Effector memory CD4-positive, alpha-beta T cell (primary cell): ENCODE data around the gene TMCO4.

ENCODE experiments used
- DNase-seq, 3 donors: peaks; one replicate each; pipeline ENCODE4 v3.0.0-alpha.2; 2020
- H3K27ac ChIP-seq: 2 replicates; pipeline ENCODE4 v1.7.0; 2013; ENCODE audit warnings: mild to moderate bottlenecking, low read length, moderate library complexity; ENCODE audit not compliant: insufficient read depth, poor library complexity, severe bottlenecking
- H3K27me3 ChIP-seq: replicated peaks from 2 replicates; pipeline ENCODE4 v1.7.0; 2013; ENCODE audit warnings: mild to moderate bottlenecking, low read length; ENCODE audit not compliant: insufficient read depth, control insufficient read depth, poor library complexity, severe bottlenecking
- H3K36me3 ChIP-seq: 2 replicates; pipeline ENCODE4 v1.7.0; 2013; ENCODE audit warnings: mild to moderate bottlenecking, low read length, moderate library complexity; ENCODE audit not compliant: control insufficient read depth, insufficient read depth
- H3K4me1 ChIP-seq: 2 replicates; pipeline ENCODE4 v1.7.0; 2013; ENCODE audit warnings: low read length, mild to moderate bottlenecking; ENCODE audit not compliant: control insufficient read depth, insufficient read depth, poor library complexity, severe bottlenecking
- H3K4me3 ChIP-seq: 2 replicates; pipeline ENCODE4 v1.7.0; 2013; ENCODE audit warnings: low read length, low read depth, mild to moderate bottlenecking; ENCODE audit not compliant: insufficient read depth, poor library complexity, severe bottlenecking
- H3K9me3 ChIP-seq: 2 replicates; pipeline ENCODE4 v1.7.0; 2013; ENCODE audit warnings: mild to moderate bottlenecking, low read length, moderate library complexity; ENCODE audit not compliant: control insufficient read depth

TMCO4 gene

GRCh38 chr1:19655718-19656080 lies 144.0 kb downstream of the TMCO4 start:
- DNase-seq, result no peak
- no peaks in the 10 kb centered on the region for H3K9me3 ChIP-seq
- H3K36me3 ChIP-seq, result no peaks in the 10 kb centered on the region
- no peaks in the 10 kb centered on the region for H3K27me3 ChIP-seq
- H3K4me1 ChIP-seq, result peaks cover 3% of the 10 kb centered on the region
- no peak overlapping the region for H3K4me3 ChIP-seq
- no peak overlapping the region for H3K27ac ChIP-seq

GRCh38 chr1:19654886-19655717 lies 144.6 kb downstream of the TMCO4 start:
- H3K9me3 ChIP-seq, result no peaks in the 10 kb centered on the region
- H3K36me3 ChIP-seq, result no peaks in the 10 kb centered on the region
- no peak overlapping the region for H3K27ac ChIP-seq
- no peak overlapping the region for H3K4me3 ChIP-seq
- no peak for DNase-seq
- peaks cover 3% of the 10 kb centered on the region for H3K4me1 ChIP-seq
- no peaks in the 10 kb centered on the region for H3K27me3 ChIP-seq

GRCh38 chr1:19654386-19654785 lies 145.3 kb downstream of the TMCO4 start:
- no peaks in the 10 kb centered on the region for H3K4me1 ChIP-seq
- H3K36me3 ChIP-seq, result no peaks in the 10 kb centered on the region
- H3K27ac ChIP-seq, result no peak overlapping the region
- no peaks in the 10 kb centered on the region for H3K27me3 ChIP-seq
- no peak overlapping the region for H3K4me3 ChIP-seq
- no peak for DNase-seq
- no peaks in the 10 kb centered on the region for H3K9me3 ChIP-seq

GRCh38 chr1:19651141-19651737 lies 148.5 kb downstream of the TMCO4 start:
- Histone ChIP-seq H3K4me3 (no peak overlapping the region), H3K4me1 (peaks cover 4% of the 10 kb centered on the region), H3K27ac (no peak overlapping the region), H3K27me3 (no peaks in the 10 kb centered on the region), H3K9me3 (no peaks in the 10 kb centered on the region), H3K36me3 (no peaks in the 10 kb centered on the region)
- peak in 1 of 3 donors; percentile 16 for DNase-seq

- no peaks in the 10 kb centered on the region for H3K27me3 ChIP-seq
- no peak for DNase-seq
- H3K27ac ChIP-seq, result no peak overlapping the region
- no peaks in the 10 kb centered on the region for H3K36me3 ChIP-seq
- H3K4me3 ChIP-seq, result no peak overlapping the region
- no peaks in the 10 kb centered on the region for H3K9me3 ChIP-seq
- H3K4me1 ChIP-seq, result peaks cover 4% of the 10 kb centered on the region
Observed at GRCh38 chr1:19650416-19651140, 149.1 kb downstream of the TMCO4 start.

GRCh38 chr1:19648689-19649088 lies 151.0 kb downstream of the TMCO4 start:
- Histone ChIP-seq H3K27ac (no peak overlapping the region), H3K4me3 (no peak overlapping the region), H3K27me3 (no peaks in the 10 kb centered on the region), H3K9me3 (no peaks in the 10 kb centered on the region), H3K4me1 (peaks cover 11% of the 10 kb centered on the region), H3K36me3 (no peaks in the 10 kb centered on the region)
- DNase-seq, result no peak

- no peak overlapping the region for H3K27ac ChIP-seq
- no peak for DNase-seq
- no peaks in the 10 kb centered on the region for H3K27me3 ChIP-seq
- H3K4me3 ChIP-seq, result no peak overlapping the region
- no peaks in the 10 kb centered on the region for H3K36me3 ChIP-seq
- peaks cover 15% of the 10 kb centered on the region for H3K4me1 ChIP-seq
- no peaks in the 10 kb centered on the region for H3K9me3 ChIP-seq
Observed at GRCh38 chr1:19648239-19648638, 151.5 kb downstream of the TMCO4 start.

GRCh38 chr1:19647643-19648042 lies 152.1 kb downstream of the TMCO4 start:
- no peak overlapping the region for H3K4me3 ChIP-seq
- no peak for DNase-seq
- H3K9me3 ChIP-seq, result no peaks in the 10 kb centered on the region
- no peaks in the 10 kb centered on the region for H3K27me3 ChIP-seq
- no peak overlapping the region for H3K27ac ChIP-seq
- H3K36me3 ChIP-seq, result no peaks in the 10 kb centered on the region
- H3K4me1 ChIP-seq, result peaks cover 17% of the 10 kb centered on the region

- no peaks in the 10 kb centered on the region for H3K9me3 ChIP-seq
- no peak overlapping the region for H3K4me3 ChIP-seq
- H3K36me3 ChIP-seq, result no peaks in the 10 kb centered on the region
- H3K4me1 ChIP-seq, result peaks cover 17% of the 10 kb centered on the region
- no peak for DNase-seq
- H3K27ac ChIP-seq, result no peak overlapping the region
- H3K27me3 ChIP-seq, result no peaks in the 10 kb centered on the region
Observed at GRCh38 chr1:19646377-19647319, 153.1 kb downstream of the TMCO4 start.
